GM23338 (cell line): ENCODE data around the gene NEK11.

Experiments used
- EZH2phosphoT487 ChIP-seq: fragments of 200-600 bp; sonication (generic); IDR thresholded peaks from one replicate; pipeline ENCODE4 v1.8.1; 2018; ENCODE audit warnings: antibody characterized with exemption; ENCODE audit not compliant: unreplicated experiment
- POLR2AphosphoS5 ChIP-seq: IDR thresholded peaks from 2 replicates; pipeline ENCODE4 v1.6.1; 2016; ENCODE audit warnings: antibody characterized with exemption, low read depth

DNA sequence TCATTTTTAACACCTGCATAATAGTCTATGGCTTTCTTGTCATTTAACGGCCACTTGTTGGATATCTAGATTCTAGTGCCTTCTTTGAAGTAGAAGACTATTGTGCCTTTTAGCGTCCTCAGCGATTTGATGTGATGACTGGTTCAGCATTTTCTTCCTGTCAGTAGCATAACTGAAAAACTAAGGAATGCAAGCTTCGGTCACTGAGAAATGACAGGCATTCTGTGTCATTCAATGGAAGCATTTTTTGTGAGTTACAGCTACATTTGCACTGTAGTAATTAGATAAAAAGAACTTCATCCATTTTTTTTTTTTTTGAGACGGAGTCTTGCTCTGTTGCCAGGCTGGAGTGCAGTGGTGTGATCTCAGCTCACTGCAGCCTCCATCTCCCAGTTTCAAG is 10.3 kb downstream of the NEK11 start:
- TF ChIP-seq POLR2AphosphoS5, result no peak
- TF ChIP-seq EZH2phosphoT487, result no peak
